Endothelial cell of umbilical vein (primary cell): ENCODE data around the gene RPS14. TPM values are rescaled to one million over a fixed set of nuclear protein-coding genes. Genes with fewer than 3 reads are reported as not detected.
A peak's percentile ranks its signal among the peaks of the same experiment; 100 is the strongest.

Experiments used
- BruUV-seq: library from RNA; stranded (reverse); fragments of 400-500 nt; replicated peaks from 2 replicates; lab custom pipeline; 2021; lab: Mats Ljungman, UMichigan
- CTCF ChIA-PET: fragments of 300-600, 350-600 bp; sonication (Branson Sonifier 250); formaldehyde crosslinking; loops from one replicate; lab custom pipeline; 2021; ENCODE audit warnings: antibody characterized with exemption, inconsistent platforms; lab: Charles Lee
- POLR2A ChIA-PET: fragments of 300-600, 350-600 bp; sonication (Branson Sonifier 250); formaldehyde crosslinking; loops from one replicate; lab custom pipeline; 2021; ENCODE audit warnings: antibody characterized with exemption, inconsistent platforms; lab: Charles Lee
- DNase-seq: peaks from one replicate; pipeline ENCODE4 v3.0.0-alpha.2; 2011; ENCODE audit warnings: low read depth, low spot score
- FAIRE-seq: peaks from 2 replicates; lab custom pipeline; 2011; peaks lifted over from hg19 to GRCh38; lab: Jason Lieb, UNC
- H2AFZ ChIP-seq: 2 replicates; pipeline ENCODE4 v1.6.0; 2012; ENCODE audit warnings: low read depth, low read length, control low read depth, inconsistent platforms
- H3K27ac ChIP-seq: 2 replicates; pipeline ENCODE4 v1.5.1; 2011; ENCODE audit warnings: low read depth, mild to moderate bottlenecking, control low read depth, low read length, moderate library complexity; ENCODE audit not compliant: insufficient read depth
- H3K27me3 ChIP-seq, 2 experiments: 2 replicates each; pipeline versions ENCODE4 v1.6.0 to v1.6.1; 2011; ENCODE audit warnings: low read length in 2 of 2, mixed read lengths in 1 of 2; ENCODE audit not compliant: control insufficient read depth in 2 of 2, insufficient read depth in 2 of 2
- H3K36me3 ChIP-seq, 2 experiments: 2 replicates in 1 of 2; 3 replicates in 1 of 2; pipeline ENCODE4 v1.5.1; 2011; ENCODE audit warnings: low read length in 2 of 2, mild to moderate bottlenecking in 1 of 2, moderate library complexity in 1 of 2; ENCODE audit not compliant: control insufficient read depth in 2 of 2, insufficient read depth in 2 of 2; ENCODE audit errors: extremely low read depth in 1 of 2
- H3K4me1 ChIP-seq: 3 replicates; pipeline ENCODE4 v1.5.1; 2011; ENCODE audit warnings: mild to moderate bottlenecking, low read length; ENCODE audit not compliant: control insufficient read depth, insufficient read depth; ENCODE audit errors: extremely low read depth
- H3K4me2 ChIP-seq: 2 replicates; pipeline ENCODE4 v1.6.1; 2011; ENCODE audit warnings: low read length, control low read depth, mixed read lengths; ENCODE audit not compliant: insufficient read depth
- H3K4me3 ChIP-seq, 3 experiments: fragments of 200-600 bp in 1 of 3; sonication (generic), shearing (Covaris generic) in 1 of 3; replicated peaks in 1 of 3; 2 replicates each; pipeline ENCODE4 v1.5.1; 2011 to 2016; ENCODE audit warnings: control low read depth in 3 of 3, low read length in 3 of 3, mild to moderate bottlenecking in 2 of 3, inconsistent platforms in 1 of 3, low read depth in 1 of 3, moderate library complexity in 1 of 3; ENCODE audit not compliant: insufficient read depth in 1 of 3
- H3K79me2 ChIP-seq: 2 replicates; pipeline ENCODE4 v1.6.0; 2012; ENCODE audit warnings: low read length, inconsistent platforms; ENCODE audit not compliant: control insufficient read depth, insufficient read depth
- H3K9ac ChIP-seq: replicated peaks from 2 replicates; pipeline ENCODE3; 2011; ENCODE audit warnings: low read length, control low read depth; ENCODE audit not compliant: insufficient read depth; ENCODE audit errors: extremely low read depth
- H3K9me1 ChIP-seq: replicated peaks from 3 replicates; pipeline ENCODE4 v1.6.0; 2011; ENCODE audit warnings: mild to moderate bottlenecking, low read length; ENCODE audit not compliant: control insufficient read depth, insufficient read depth; ENCODE audit errors: extremely low read depth
- H3K9me3 ChIP-seq: replicated peaks from 2 replicates; pipeline ENCODE4 v1.5.1; 2012; ENCODE audit warnings: low read length, inconsistent platforms; ENCODE audit not compliant: control insufficient read depth, insufficient read depth
- H4K20me1 ChIP-seq: replicated peaks from 2 replicates; pipeline ENCODE3; 2011; ENCODE audit warnings: mild to moderate bottlenecking, low read length; ENCODE audit not compliant: control insufficient read depth, insufficient read depth; ENCODE audit errors: extremely low read depth
- CTCF ChIP-seq, 2 donors: IDR thresholded peaks; 1 replicate in 1 of 2; 2 replicates in 1 of 2; pipeline ENCODE4 v1.5.1; 2011; ENCODE audit warnings: low read length in 2 of 2, mild to moderate bottlenecking in 2 of 2, moderate library complexity in 2 of 2, control low read depth in 1 of 2, inconsistent platforms in 1 of 2, low read depth in 1 of 2; ENCODE audit not compliant: insufficient read depth in 1 of 2; ENCODE audit errors: extremely low read depth in 1 of 2
- EZH2 ChIP-seq: IDR thresholded peaks from 2 replicates; pipeline ENCODE4 v1.6.1; 2012; ENCODE audit warnings: borderline replicate concordance, low read depth, mild to moderate bottlenecking, moderate library complexity, low read length, inconsistent platforms; ENCODE audit not compliant: severe bottlenecking
- FOS ChIP-seq: IDR thresholded peaks from 2 replicates; pipeline ENCODE4 v1.6.1; 2011; ENCODE audit warnings: mild to moderate bottlenecking, low read length, moderate library complexity, borderline replicate concordance; ENCODE audit not compliant: insufficient read depth
- JUN ChIP-seq: IDR thresholded peaks from 2 replicates; pipeline ENCODE4 v1.6.1; 2011; ENCODE audit warnings: borderline replicate concordance, low read depth; ENCODE audit not compliant: insufficient read length, insufficient read depth
- MAX ChIP-seq: IDR thresholded peaks from 2 replicates; pipeline ENCODE4 v1.6.1; 2011; ENCODE audit not compliant: insufficient read depth, insufficient read length
- MYC ChIP-seq: IDR thresholded peaks from one replicate; pipeline ENCODE4 v1.6.1; 2011; ENCODE audit warnings: mild to moderate bottlenecking, low read depth, low read length
- POLR2A ChIP-seq: IDR thresholded peaks from 2 replicates; pipeline ENCODE4 v1.6.1; 2012; ENCODE audit warnings: low read depth, mild to moderate bottlenecking, control low read depth, low read length
- dilution Hi-C: fragments of 300-500 bp; cut with MboI; formaldehyde crosslinking; loops from one replicate; pipeline ENCODE4 v1.15.0; 2019; ENCODE audit warnings: low sequenced_read_pairs; ENCODE audit not compliant: extremely low pct_ligation_motif_present
- intact Hi-C: fragments of 100-400 bp; cut with micrococcal nuclease; formaldehyde crosslinking; loops from one replicate; pipeline ENCODE4 v1.10.0; 2022
- polyA plus RNA-seq, 4 experiments: library from polyadenylated mRNA; depleted of rRNA in 3 of 4; stranded (reverse) in 3 of 4; unstranded in 1 of 4; fragments of >200 nt; gene quantifications; 2 replicates each; pipeline versions ENCODE4 v1.2.1 to v1.2.3, GENCODE V29; 2011 to 2012; ENCODE audit warnings: missing spikeins in 1 of 4
- total RNA-seq: library from RNA; stranded (reverse); gene quantifications from 2 replicates; pipeline ENCODE4 v1.2.3, GENCODE V29; 2021

Gene RPS14
- total and polyA plus RNA-seq, 2 donors (not counting 3 experiments of a cell fraction or from before 2014, with no cell fraction given): 1,852 to 5,521 TPM

GRCh38 chr5:150409638-150410523, 39.7 kb downstream of the RPS14 start:
- no peak overlapping the region for H3K27ac ChIP-seq
- no peaks in the 10 kb centered on the region for H3K9me1 ChIP-seq
- POLR2A ChIA-PET: no interaction called here

More at GRCh38 chr5:150409638-150410523, 39.7 kb downstream of the RPS14 start:
- Histone ChIP-seq H3K27me3 (no peaks in the 10 kb centered on the region), H3K9ac (no peak overlapping the region), H3K4me1 (peaks cover 4% of the 10 kb centered on the region), H3K36me3 (no peaks in the 10 kb centered on the region), H3K4me2 (peak overlapping the region; percentile 10), H4K20me1 (no peaks in the 10 kb centered on the region), H3K79me2 (no peaks in the 10 kb centered on the region), H3K9me3 (no peaks in the 10 kb centered on the region), H2AFZ (peak overlapping the region; percentile 84), H3K4me3 (no peak overlapping the region)
- DNase-seq (peak; percentile 93), FAIRE-seq (peak; percentile 95)
- TF ChIP-seq CTCF (IDR thresholded peaks at IDR 0.05; ENCODE audit: extremely low read depth in 1 of 2, insufficient read depth in 1 of 2, low read depth in 1 of 2, low read length in 2 of 2): no peak
- no peak for TF ChIP-seq JUN
- no peak for TF ChIP-seq MYC
- no peak for TF ChIP-seq EZH2
- TF ChIP-seq MAX: no peak
- no peak for TF ChIP-seq FOS
- no peak for TF ChIP-seq POLR2A
- BruUV-seq: no TSS peak
- intact Hi-C loops: no loop called here
- CTCF ChIA-PET: interaction anchor here (1.0 to 2.0 kb wide), 5 partner anchors 9 to 30 kb away, joined by 3 to 9 read pairs (median 5); no protein-coding TSS in a partner anchor
- dilution Hi-C loops: no loop called here
